Mesenchymal stem cell (in vitro differentiated cells and primary cell): ENCODE measurements around the gene RHBDF1. TPM values are rescaled to one million over a fixed set of nuclear protein-coding genes. Genes with fewer than 3 reads are reported as not detected.

ENCODE experiments used
- DNase-seq: peaks from one replicate; pipeline ENCODE4 v3.0.0-alpha.2; 2013
- H2AFZ ChIP-seq: one replicate; pipeline ENCODE4 v1.6.1; 2013; ENCODE audit warnings: low read depth, mild to moderate bottlenecking, control low read depth, inconsistent platforms, low read length, moderate library complexity
- H2AK5ac ChIP-seq: 2 replicates; pipeline ENCODE4 v1.6.1; 2013; ENCODE audit warnings: low read length, moderate library complexity, mild to moderate bottlenecking, inconsistent platforms; ENCODE audit not compliant: severe bottlenecking
- H2BK120ac ChIP-seq: one replicate; pipeline ENCODE4 v1.6.1; 2013; ENCODE audit warnings: low read depth, mild to moderate bottlenecking, inconsistent platforms, low read length, moderate library complexity
- H2BK12ac ChIP-seq, 2 experiments: one replicate each; pipeline ENCODE4 v1.6.1; 2013; ENCODE audit warnings: inconsistent platforms in 2 of 2, low read length in 2 of 2, mild to moderate bottlenecking in 2 of 2, moderate library complexity in 2 of 2, control low read depth in 1 of 2
- H2BK15ac ChIP-seq: one replicate; pipeline ENCODE4 v1.6.1; 2013; ENCODE audit warnings: mild to moderate bottlenecking, low read depth, inconsistent platforms; ENCODE audit not compliant: poor library complexity, severe bottlenecking
- H2BK5ac ChIP-seq: 2 replicates; pipeline ENCODE4 v1.6.1; 2013; ENCODE audit warnings: low read depth, mild to moderate bottlenecking, low read length, control low read depth, inconsistent platforms; ENCODE audit not compliant: poor library complexity, severe bottlenecking
- H3K14ac ChIP-seq, 2 experiments: one replicate each; pipeline ENCODE4 v1.6.1; 2013; ENCODE audit warnings: inconsistent platforms in 2 of 2, low read length in 2 of 2, control low read depth in 1 of 2, mild to moderate bottlenecking in 1 of 2, moderate library complexity in 1 of 2
- H3K18ac ChIP-seq, 2 experiments: one replicate each; pipeline ENCODE4 v1.6.1; 2013; ENCODE audit warnings: inconsistent platforms in 2 of 2, low read length in 2 of 2, control low read depth in 1 of 2, low read depth in 1 of 2, mild to moderate bottlenecking in 1 of 2
- H3K23ac ChIP-seq, 2 experiments: one replicate each; pipeline ENCODE4 v1.6.1; 2013; ENCODE audit warnings: inconsistent platforms in 2 of 2, low read length in 2 of 2, mild to moderate bottlenecking in 2 of 2, moderate library complexity in 2 of 2, control low read depth in 1 of 2
- H3K27ac ChIP-seq: 2 replicates; pipeline ENCODE4 v1.5.1; 2013; ENCODE audit warnings: mild to moderate bottlenecking, moderate library complexity, low read length, control low read depth, inconsistent platforms; ENCODE audit not compliant: poor library complexity, severe bottlenecking
- H3K27me3 ChIP-seq, 2 experiments: 2 replicates each; pipeline versions ENCODE4 v1.6.1 to v1.7.0; 2013; ENCODE audit warnings: low read length in 2 of 2, mild to moderate bottlenecking in 2 of 2, moderate library complexity in 2 of 2, control low read depth in 1 of 2, inconsistent platforms in 1 of 2; ENCODE audit not compliant: control insufficient read depth in 1 of 2, insufficient read depth in 1 of 2
- H3K36me3 ChIP-seq, 2 experiments: 2 replicates each; pipeline versions ENCODE4 v1.6.1 to v1.7.0; 2013; ENCODE audit warnings: low read length in 2 of 2, control low read depth in 1 of 2, inconsistent platforms in 1 of 2, low read depth in 1 of 2, mild to moderate bottlenecking in 1 of 2; ENCODE audit not compliant: insufficient read depth in 2 of 2, control insufficient read depth in 1 of 2
- H3K4ac ChIP-seq, 2 experiments: one replicate each; pipeline ENCODE4 v1.6.1; 2013; ENCODE audit warnings: inconsistent platforms in 2 of 2, low read length in 2 of 2, mild to moderate bottlenecking in 2 of 2, moderate library complexity in 2 of 2, control low read depth in 1 of 2, low read depth in 1 of 2
- H3K4me1 ChIP-seq: 2 replicates; pipeline ENCODE4 v1.6.1; 2013; ENCODE audit warnings: low read depth, low read length, control low read depth; ENCODE audit not compliant: control insufficient read depth, insufficient read depth
- H3K4me2 ChIP-seq: 2 replicates; pipeline ENCODE4 v1.6.1; 2013; ENCODE audit warnings: low read length, mild to moderate bottlenecking, inconsistent platforms; ENCODE audit not compliant: poor library complexity, severe bottlenecking
- H3K4me3 ChIP-seq, 2 experiments: 2 replicates each; pipeline versions ENCODE4 v1.5.1 to v1.7.0; 2013; ENCODE audit warnings: low read length in 2 of 2, mild to moderate bottlenecking in 2 of 2, control low read depth in 1 of 2, low read depth in 1 of 2; ENCODE audit not compliant: insufficient read depth in 1 of 2
- H3K79me1 ChIP-seq: replicated peaks from 2 replicates; pipeline ENCODE4 v1.6.1; 2013; ENCODE audit warnings: mild to moderate bottlenecking, control low read depth, low read length, inconsistent platforms; ENCODE audit not compliant: poor library complexity, severe bottlenecking
- H3K9ac ChIP-seq: 2 replicates; pipeline ENCODE4 v1.7.0; 2013; ENCODE audit warnings: mild to moderate bottlenecking, low read length, moderate library complexity
- H3K9me3 ChIP-seq: 2 replicates; pipeline ENCODE4 v1.7.0; 2013; ENCODE audit warnings: mild to moderate bottlenecking, low read length; ENCODE audit not compliant: control insufficient read depth
- H4K8ac ChIP-seq: one replicate; pipeline ENCODE4 v1.6.1; 2013; ENCODE audit warnings: inconsistent platforms, mild to moderate bottlenecking, low read length, moderate library complexity
- H4K91ac ChIP-seq: one replicate; pipeline ENCODE4 v1.6.1; 2013; ENCODE audit warnings: mild to moderate bottlenecking, low read length, inconsistent platforms
- WGBS: methylation state at CpG from one replicate; pipeline ENCODE4 v1.1.7; 2013; ENCODE audit warnings: mixed read lengths; 5-methylcytosine and 5-hydroxymethylcytosine counted together
- small RNA-seq: library from polyadenylated mRNA; stranded (forward); fragments of <200 nt; extraction: miRNeasy Mini kit (QIAGEN cat#:217004); gene quantifications from one replicate; pipeline ENCODE3, GENCODE V24; 2013; ENCODE audit warnings: low read depth

RHBDF1 gene

DNA sequence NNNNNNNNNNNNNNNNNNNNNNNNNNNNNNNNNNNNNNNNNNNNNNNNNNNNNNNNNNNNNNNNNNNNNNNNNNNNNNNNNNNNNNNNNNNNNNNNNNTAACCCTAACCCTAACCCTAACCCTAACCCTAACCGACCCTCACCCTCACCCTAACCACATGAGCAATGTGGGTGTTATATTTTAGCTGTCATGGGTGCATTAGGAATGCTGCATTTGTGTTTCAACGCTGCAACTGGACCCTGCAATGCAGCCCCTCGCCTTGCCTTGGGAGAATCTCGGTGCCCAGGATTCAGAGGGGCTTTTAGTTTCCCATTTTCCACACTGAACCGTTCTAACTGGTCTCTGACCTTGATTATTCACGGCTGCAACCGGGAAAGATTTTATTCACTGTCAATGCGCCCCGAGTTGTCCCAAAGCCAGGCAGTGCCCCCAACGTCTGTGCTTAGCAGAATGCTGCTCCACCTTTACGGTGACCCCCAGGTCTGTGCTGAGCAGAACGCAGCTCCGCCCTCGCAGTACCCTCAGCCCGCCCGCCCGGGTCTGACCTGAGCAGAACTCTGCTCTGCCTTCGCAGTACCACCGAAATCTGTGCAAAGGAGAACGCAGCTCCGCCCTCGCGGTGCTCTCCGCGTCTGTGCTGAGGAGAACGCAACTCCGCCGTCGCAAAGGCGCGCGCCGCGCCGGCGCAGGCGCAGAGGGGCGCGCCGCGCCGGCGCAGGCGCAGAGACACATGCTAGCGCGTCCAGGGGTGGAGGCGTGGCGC is 62.3 kb downstream of the RHBDF1 start:
- H2BK5ac ChIP-seq = no peak overlapping the region
- no peak overlapping the region for H3K4ac ChIP-seq
- H3K14ac ChIP-seq = no peak overlapping the region
- H3K9me3 ChIP-seq = no peaks in the 10 kb centered on the region
- no peak overlapping the region for H2AK5ac ChIP-seq
- H3K27me3 ChIP-seq = no peaks in the 10 kb centered on the region
- no peak for DNase-seq
- no peak overlapping the region for H3K23ac ChIP-seq
- no peak overlapping the region for H3K27ac ChIP-seq
- no peak overlapping the region for H3K4me3 ChIP-seq
- no peak overlapping the region for H3K4me2 ChIP-seq
- H4K8ac ChIP-seq = no peak overlapping the region
- no peak overlapping the region for H2AFZ ChIP-seq
- WGBS = 97% methylated on average over 32 of the region's 48 CpGs
- H3K4me1 ChIP-seq = no peaks in the 10 kb centered on the region
- no peak overlapping the region for H3K18ac ChIP-seq
- no peak overlapping the region for H4K91ac ChIP-seq
- no peak overlapping the region for H2BK12ac ChIP-seq
- no peaks in the 10 kb centered on the region for H3K79me1 ChIP-seq
- H2BK15ac ChIP-seq = no peak overlapping the region
- H3K9ac ChIP-seq = no peak overlapping the region
- H3K36me3 ChIP-seq = no peaks in the 10 kb centered on the region
- H2BK120ac ChIP-seq = no peak overlapping the region

Small RNA genes lying within 50 kb of the gene (small RNA-seq; reads per million reads assigned to genes)
- gene MIR6859-4 = not detected
- gene Z69720.2 = not detected
